Renal cortex interstitium (tissue), 15 donors: ENCODE data around the gene CFAP97D1. TPM values are rescaled to one million over a fixed set of nuclear protein-coding genes. Genes with fewer than 3 reads are reported as not detected.

ENCODE experiments used
- DNase-seq, 11 donors: peaks; one replicate each; pipeline ENCODE4 v3.0.0-alpha.2; 2013; ENCODE audit warnings: low read depth in 9 of 11, low spot score in 4 of 11; ENCODE audit errors: extremely low read depth in 1 of 11
- long read RNA-seq, 16 experiments: transcript quantifications; one replicate each; lab custom pipeline, GENCODE V29; 2026
- polyA plus RNA-seq, 3 donors: library from polyadenylated mRNA; unstranded; fragments of 120-200 nt; gene quantifications; one replicate each; pipeline ENCODE4 v1.2.1, GENCODE V29; 2013; ENCODE audit not compliant: insufficient read length in 3 of 3

Gene CFAP97D1
- under 1 TPM in 2 of 3 donors, not detected in 1; 0.04 to 0.08 TPM for polyA plus RNA-seq
- long read RNA-seq, donor 1: 0 reads
- long read RNA-seq, donor 2: 0 reads
- long read RNA-seq, donor 3: 0 reads
- long read RNA-seq, donor 4: 0 reads
- long read RNA-seq, donor 5: 0 reads
- long read RNA-seq, donor 6: 0 reads
- long read RNA-seq, donor 7: 0 reads
- long read RNA-seq, donor 8: 0 reads
- long read RNA-seq, donor 9: 0 reads
- long read RNA-seq, donor 10: 0 reads
- long read RNA-seq, donor 11: 0 reads
- long read RNA-seq, donor 12: 0 reads
- long read RNA-seq, donor 13: 0 reads
- long read RNA-seq, donor 14: 0 reads
- long read RNA-seq, donor 15: 0 reads
- long read RNA-seq, donor 16: 0 reads

GRCh38 chr17:43780135-43780534 is at the start of gene CFAP97D1:
TSS of gene CFAP97D1 (plus strand) at chr17:43780435. CDS start at chr17:43780463, 28 bp downstream.
- no peak for DNase-seq

GRCh38 chr17:43732958-43733357 is 47.3 kb upstream of the CFAP97D1 start:
- DNase-seq: no peak

- no peak for DNase-seq
Measured at GRCh38 chr17:43733956-43734355, 46.3 kb upstream of the CFAP97D1 start.

DNA sequence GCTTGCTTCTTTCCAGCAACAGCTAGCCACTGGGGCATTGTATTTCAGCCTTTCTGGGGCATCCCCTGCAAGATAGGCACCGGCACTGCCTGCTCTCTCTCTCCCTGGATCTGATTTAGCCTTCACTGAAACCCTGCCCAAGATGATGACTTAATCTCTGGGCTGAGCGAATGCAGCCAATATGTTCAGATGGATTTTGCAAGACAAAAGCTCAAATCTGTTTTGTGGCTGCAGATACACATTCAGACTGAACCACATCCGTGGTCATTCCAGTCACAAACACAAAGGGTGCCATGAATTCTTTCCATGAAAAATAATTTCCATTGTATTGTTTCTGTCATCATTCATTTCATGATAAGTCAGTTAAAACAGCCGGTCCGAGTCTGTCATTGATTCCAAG is 45.9 kb upstream of the CFAP97D1 start:
- no peak for DNase-seq

DNA sequence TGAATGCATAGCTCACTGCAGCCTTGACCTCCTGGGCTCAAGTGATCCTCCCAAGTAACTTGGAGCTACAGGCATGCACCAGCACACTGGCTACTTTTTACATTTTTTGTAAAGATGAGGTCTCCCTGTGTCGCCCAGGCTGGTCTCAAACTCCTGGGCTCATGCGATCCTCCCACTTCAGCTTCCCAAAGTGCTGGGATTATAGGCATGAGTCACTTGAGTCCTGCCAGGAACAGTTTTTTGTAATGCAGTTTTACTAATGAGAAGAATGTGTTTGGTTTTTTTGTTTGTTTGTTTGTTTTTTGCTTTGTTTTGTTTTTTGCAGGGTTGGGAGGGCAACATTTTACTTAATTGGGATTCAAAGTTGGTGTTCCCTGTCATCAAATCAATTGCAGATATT is 43.8 kb upstream of the CFAP97D1 start:
- no peak for DNase-seq

- DNase-seq: no peak
Measured at GRCh38 chr17:43737722-43738121, 42.5 kb upstream of the CFAP97D1 start.

- DNase-seq: no peak
Measured at GRCh38 chr17:43740541-43740940, 39.7 kb upstream of the CFAP97D1 start.

DNA sequence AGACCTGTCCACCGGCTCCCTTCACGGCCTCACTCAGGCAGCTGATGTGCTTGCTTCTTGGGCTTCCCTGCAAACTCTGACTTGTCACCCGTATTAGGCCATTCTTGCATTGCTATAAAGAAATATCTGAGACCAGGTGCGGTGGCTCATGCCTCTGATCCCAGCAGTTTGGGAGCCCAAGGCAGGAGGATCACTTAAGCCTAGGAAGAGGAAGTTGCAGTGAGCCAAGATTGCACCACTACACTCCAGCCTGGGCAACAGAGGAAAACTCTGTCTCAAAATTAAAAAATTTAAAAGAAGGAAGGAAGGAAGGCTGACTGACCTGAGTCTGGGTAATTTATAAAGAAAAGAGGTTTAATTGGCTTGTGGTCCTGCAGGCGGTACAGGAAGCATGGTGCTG is 38.6 kb upstream of the CFAP97D1 start:
- DNase-seq: no peak

DNA sequence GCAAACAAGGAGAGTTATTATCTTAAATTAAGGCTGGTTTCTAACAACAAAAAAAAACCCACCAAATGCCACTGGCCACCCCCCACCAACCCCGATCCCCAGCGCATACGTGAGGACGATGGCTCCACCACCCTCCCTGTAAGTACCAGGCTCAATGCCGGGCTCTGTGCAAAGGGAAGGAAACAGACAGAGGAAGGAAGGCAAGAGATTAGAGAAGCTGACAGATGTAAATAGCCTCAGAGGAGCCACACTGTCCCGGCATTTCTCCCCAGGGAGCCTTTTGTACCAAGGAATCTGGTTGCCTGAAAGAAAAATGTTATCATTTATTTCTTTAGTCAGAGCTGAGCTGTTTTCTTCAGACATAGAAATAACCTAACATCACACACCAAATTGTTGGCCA is 34.7 kb upstream of the CFAP97D1 start:
- DNase-seq: no peak

GRCh38 chr17:43750153-43750552 is 30.1 kb upstream of the CFAP97D1 start:
- DNase-seq: no peak

DNA sequence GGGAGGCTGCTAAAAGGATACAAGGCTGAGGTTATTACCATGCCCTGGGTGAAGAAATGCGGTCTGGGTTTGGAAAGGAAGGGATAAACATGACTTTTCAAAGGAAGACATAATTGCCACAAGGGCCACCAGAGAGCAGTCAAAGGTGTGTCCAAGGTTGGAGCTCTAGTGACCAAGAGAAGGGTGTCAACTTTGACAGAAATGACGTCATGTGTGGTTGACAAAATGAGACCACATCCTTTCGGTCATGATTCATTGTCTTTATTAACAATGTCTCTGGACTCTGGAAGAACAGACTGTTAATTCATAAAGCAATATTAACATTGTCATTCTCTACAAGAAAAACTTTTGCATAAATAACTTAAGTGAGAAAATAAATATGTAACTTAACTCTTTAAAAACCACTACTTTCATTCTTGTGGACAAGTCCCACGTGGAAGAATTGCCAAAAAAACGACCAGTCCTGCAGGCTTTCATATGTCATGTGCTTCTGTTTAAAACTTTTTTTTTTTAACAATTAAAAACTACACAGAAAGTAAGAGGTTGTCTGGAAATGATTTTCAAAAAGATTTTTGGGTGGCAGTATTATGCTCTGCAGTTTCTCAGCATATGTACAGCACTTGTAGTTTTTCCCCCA is 26.6 kb upstream of the CFAP97D1 start:
- DNase-seq: no peak

- DNase-seq: no peak
Measured at GRCh38 chr17:43754947-43755346, 25.3 kb upstream of the CFAP97D1 start.

DNA sequence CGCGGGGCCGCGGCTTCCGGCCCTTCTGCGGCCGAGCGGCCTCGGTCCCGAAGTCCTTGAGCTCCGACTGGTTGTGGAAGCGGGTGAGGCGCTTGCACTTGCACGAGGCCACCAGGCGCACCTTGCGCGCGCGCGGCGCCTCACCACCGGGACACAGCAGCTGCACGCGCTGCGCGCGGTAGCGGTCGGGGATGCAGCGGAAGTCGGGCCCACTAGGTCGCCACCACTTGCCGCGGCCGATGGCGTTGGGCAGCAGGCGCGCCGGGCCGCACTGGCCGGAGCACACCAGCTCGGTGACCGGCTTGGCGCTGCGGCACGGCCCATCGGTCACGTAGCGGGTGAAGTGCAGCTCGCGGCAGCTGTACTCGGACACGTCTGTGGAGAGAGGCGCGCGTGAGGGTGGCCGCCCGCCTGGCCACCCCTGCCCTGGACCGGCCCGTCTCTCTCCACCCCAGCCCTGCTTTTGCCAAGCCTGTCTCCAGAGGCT is 24.8 kb upstream of the CFAP97D1 start:
- peak in 7 of 11 donors; percentile 33 to 58 (median 45) for DNase-seq

GRCh38 chr17:43756201-43756600 is 24.0 kb upstream of the CFAP97D1 start:
- no peak for DNase-seq

GRCh38 chr17:43757171-43757660 is 23.0 kb upstream of the CFAP97D1 start:
- no peak for DNase-seq

- no peak for DNase-seq
Measured at GRCh38 chr17:43758086-43758485, 22.1 kb upstream of the CFAP97D1 start.

- DNase-seq: peak in 1 of 11 donors; percentile 48
Measured at GRCh38 chr17:43758497-43759174, 21.6 kb upstream of the CFAP97D1 start, which contains the start of gene SOST. TSS of gene SOST (minus strand) at chr17:43758791. CDS start at chr17:43758741, 50 bp downstream.

DNA sequence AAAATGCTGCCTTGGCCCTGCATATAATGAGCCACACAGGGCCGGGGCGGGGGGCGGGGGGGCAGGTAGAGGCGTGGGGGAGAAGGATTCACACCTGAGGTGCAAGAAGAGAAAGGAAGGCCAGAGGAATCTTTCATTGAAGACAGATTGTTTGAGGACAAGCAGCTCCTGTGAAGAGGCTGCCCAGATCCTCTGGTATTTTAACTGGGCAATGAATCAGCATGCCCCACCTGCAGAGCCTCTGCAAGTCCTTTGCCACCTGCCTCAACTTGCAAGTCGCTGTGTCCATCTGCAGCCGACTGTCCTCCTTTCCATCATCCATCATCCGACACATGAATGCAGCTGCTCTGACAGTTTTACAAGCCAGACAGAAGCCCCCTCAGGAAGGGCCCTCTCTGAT is 20.4 kb upstream of the CFAP97D1 start:
- DNase-seq: no peak

DNA sequence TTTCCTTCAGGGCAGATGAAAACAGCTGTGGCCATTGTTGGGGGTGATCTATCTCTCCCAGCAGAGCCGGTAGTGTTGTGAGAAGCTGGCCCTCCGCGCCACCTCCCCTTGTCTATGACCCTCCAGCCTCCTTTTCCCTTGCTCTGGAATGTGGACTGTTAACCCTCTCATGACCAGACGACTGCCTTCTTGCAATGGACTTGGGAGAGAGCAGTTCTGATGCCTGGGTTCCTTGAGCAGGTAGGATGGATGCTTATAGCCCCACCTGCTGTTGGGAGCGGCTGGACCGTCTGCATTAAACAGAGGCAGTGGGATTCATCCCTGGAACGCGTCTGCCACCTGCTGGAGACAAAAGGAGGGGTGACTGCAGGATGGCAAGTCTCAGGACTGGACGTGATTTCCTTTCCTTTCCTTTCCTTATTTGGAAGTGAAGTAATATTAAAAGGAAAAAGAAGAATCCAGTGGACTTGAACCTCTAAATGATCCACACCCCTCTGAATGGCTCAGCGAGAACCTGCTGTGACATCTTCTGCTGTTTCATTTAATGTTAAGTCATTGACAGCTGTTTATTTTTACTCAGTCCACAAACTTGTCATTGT is 19.9 kb upstream of the CFAP97D1 start:
- peak; percentile 86 to 95 (median 91) for DNase-seq
